ENCODE measurements around the gene ACACA. TPM values are rescaled to one million over a fixed set of nuclear protein-coding genes. Genes with fewer than 3 reads are reported as not detected.

Gene ACACA
- total RNA-seq, 1 experiment from 2014 or later = 43.6 TPM

GRCh38 chr17:37045351-37045922 lies 361.2 kb downstream of the ACACA start:
- DNase-seq (ENCODE audit: low read depth) = no peak

GRCh38 chr17:37043201-37043600 lies 363.4 kb downstream of the ACACA start:
- DNase-seq (ENCODE audit: low read depth) = no peak

- DNase-seq (ENCODE audit: low read depth) = no peak
These were observed 364.7 kb downstream of the ACACA start for GRCh38 chr17:37041932-37042331.

GRCh38 chr17:37039269-37039668 lies 367.4 kb downstream of the ACACA start:
- no peak for DNase-seq (ENCODE audit: low read depth)

GRCh38 chr17:37037590-37038155 lies 369.0 kb downstream of the ACACA start:
- no peak for DNase-seq (ENCODE audit: low read depth)

Other genes starting within 250 kb of the ACACA start
- not detected in 2 replicates for gene C17orf78, start 30.9 kb downstream of the ACACA start, total RNA-seq (2014; rRNA removed; shearing (Covaris generic))
- gene TADA2A, start 50 bp upstream of the ACACA start, total RNA-seq (2014; rRNA removed; shearing (Covaris generic)) = 26.7 and 28.8 TPM in 2 replicates
- gene DUSP14, start 83.1 kb upstream of the ACACA start, total RNA-seq (2014; rRNA removed; shearing (Covaris generic)) = 69.7 and 82.3 TPM in 2 replicates
- gene SYNRG, start 202.6 kb upstream of the ACACA start, total RNA-seq (2014; rRNA removed; shearing (Covaris generic)) = 6.0 and 7.4 TPM in 2 replicates
- 24.6 and 29.9 TPM in 2 replicates for gene DDX52, start 236.6 kb upstream of the ACACA start, total RNA-seq (2014; rRNA removed; shearing (Covaris generic))